Body of pancreas (tissue), 4 donors: ENCODE results near the gene RCAN2. TPM values are rescaled to one million over a fixed set of nuclear protein-coding genes. Genes with fewer than 3 reads are reported as not detected.

Experiments
- ATAC-seq: fragments of 150-250 bp; one replicate; pipeline ENCODE4 v1.9.1; 2016
- DNase-seq, 4 donors: peaks; one replicate each; pipeline ENCODE4 v3.0.0-alpha.2; 2019
- H3K27ac ChIP-seq, 4 donors: fragments of 200-600 bp; sonication (generic); 1 replicate in 3 of 4; 2 replicates in 1 of 4; pipeline versions ENCODE4 v1.5.1 to v1.6.1; 2016 to 2019; ENCODE audit warnings: mild to moderate bottlenecking in 1 of 4, mixed read lengths in 1 of 4, moderate library complexity in 1 of 4
- H3K27me3 ChIP-seq, 2 donors: fragments of 200-600 bp; sonication (generic); one replicate each; pipeline ENCODE4 v1.6.0; 2016; ENCODE audit warnings: mild to moderate bottlenecking in 1 of 2
- H3K36me3 ChIP-seq, 2 donors: fragments of 200-600 bp; sonication (generic); replicated peaks in 1 of 2; 2 replicates each; pipeline ENCODE4 v1.5.1; 2016; ENCODE audit warnings: low read depth in 2 of 2; ENCODE audit not compliant: insufficient read depth in 1 of 2
- H3K4me1 ChIP-seq: fragments of 200-600 bp; sonication (generic); one replicate; pipeline ENCODE4 v1.6.0; 2016
- H3K4me3 ChIP-seq, 2 donors: fragments of 200-600 bp; sonication (generic); 1 replicate in 1 of 2; 2 replicates in 1 of 2; pipeline ENCODE4 v1.5.1; 2016 to 2019
- H3K9me3 ChIP-seq, 3 donors: fragments of 200-600 bp; sonication (generic); 1 replicate in 2 of 3; 2 replicates in 1 of 3; pipeline ENCODE4 v1.5.1; 2016
- CTCF ChIP-seq, 7 experiments: fragments of 450-650 bp in 4 of 7; fragments of 200-600 bp in 3 of 7; sonication (generic) in 3 of 7; IDR thresholded peaks; one replicate each; pipeline ENCODE4 v1.5.1; 2016 to 2019; ENCODE audit warnings: antibody characterized with exemption in 7 of 7
- POLR2A ChIP-seq, 3 donors: fragments of 450-650 bp; IDR thresholded peaks; one replicate each; pipeline ENCODE4 v1.6.1; 2016; ENCODE audit warnings: antibody characterized with exemption in 3 of 3, mild to moderate bottlenecking in 2 of 3
- WGBS, 2 donors: methylation state at CpG; one replicate each; pipeline ENCODE4 v1.1.5; 2017; 5-methylcytosine and 5-hydroxymethylcytosine counted together
- intact Hi-C: fragments of 100-400 bp; cut with DNase I; formaldehyde crosslinking; loops from one replicate; pipeline ENCODE4 v1.15.1; 2023
- total RNA-seq, 2 donors: library from RNA; depleted of rRNA; stranded (reverse); fragments of >200 nt; gene quantifications; one replicate each; pipeline ENCODE4 v1.1.0, GENCODE V29; 2016

Gene RCAN2
- total RNA-seq, 2 donors from 2014 or later: 5.3 to 6.5 TPM

GRCh38 chr6:46353528-46353927, 137.7 kb downstream of the RCAN2 start:
- H3K9me3 ChIP-seq: no peaks in the 10 kb centered on the region
- no peaks in the 10 kb centered on the region for H3K27me3 ChIP-seq
- H3K4me1 ChIP-seq: no peaks in the 10 kb centered on the region
- no peak for TF ChIP-seq CTCF (IDR thresholded peaks at IDR 0.05)
- no peak for TF ChIP-seq POLR2A (IDR thresholded peaks at IDR 0.05)
- no peak overlapping the region for H3K4me3 ChIP-seq
- no peak for DNase-seq
- WGBS, 2 donors: 50 to 57% methylated on average over 3 of the region's 3 CpGs
- H3K36me3 ChIP-seq: no peaks in the 10 kb centered on the region
- H3K27ac ChIP-seq: peak overlapping the region in 2 of 4 donors; percentile 8 to 53
- peak; percentile 32 for ATAC-seq
- intact Hi-C loops: no loop called here

- Histone ChIP-seq H3K27ac (peak overlapping the region in 3 of 4 donors; percentile 5 to 53 (median 8)), H3K4me3 (no peak overlapping the region), H3K27me3 (no peaks in the 10 kb centered on the region), H3K36me3 (no peaks in the 10 kb centered on the region), H3K4me1 (no peaks in the 10 kb centered on the region), H3K9me3 (no peaks in the 10 kb centered on the region)
- intact Hi-C loops: no loop called here
- TF ChIP-seq POLR2A (IDR thresholded peaks at IDR 0.05) (no peak), CTCF (IDR thresholded peaks at IDR 0.05) (no peak)
- peak in 3 of 4 donors; percentile 13 to 20 (median 15) for DNase-seq
- WGBS, 2 donors: 87 to 93% methylated on average over 2 of the region's 2 CpGs
- peak; percentile 39 for ATAC-seq
Observed at GRCh38 chr6:46352541-46353268, 138.5 kb downstream of the RCAN2 start.

GRCh38 chr6:46350714-46351113, 140.5 kb downstream of the RCAN2 start:
- Histone ChIP-seq H3K4me1 (no peaks in the 10 kb centered on the region), H3K4me3 (no peak overlapping the region), H3K9me3 (no peaks in the 10 kb centered on the region), H3K27me3 (no peaks in the 10 kb centered on the region), H3K36me3 (no peaks in the 10 kb centered on the region), H3K27ac (no peak overlapping the region)
- WGBS, 2 donors: 0 to 23% methylated on average over 1 of the region's 1 CpG
- no peak for ATAC-seq
- no peak for DNase-seq
- no peak for TF ChIP-seq CTCF (IDR thresholded peaks at IDR 0.05)
- TF ChIP-seq POLR2A (IDR thresholded peaks at IDR 0.05): no peak
- intact Hi-C loops: no loop called here

- Histone ChIP-seq H3K4me3 (no peak overlapping the region), H3K4me1 (no peaks in the 10 kb centered on the region), H3K36me3 (no peaks in the 10 kb centered on the region), H3K27ac (peak overlapping the region in 1 of 4 donors; percentile 36), H3K9me3 (no peaks in the 10 kb centered on the region), H3K27me3 (no peaks in the 10 kb centered on the region)
- intact Hi-C loops: no loop called here
- ATAC-seq (no peak), DNase-seq (no peak)
- TF ChIP-seq CTCF (IDR thresholded peaks at IDR 0.05) (no peak), POLR2A (IDR thresholded peaks at IDR 0.05) (no peak)
- 60 to 65% methylated on average over 3 of the region's 3 CpGs for WGBS, 2 donors
Observed at GRCh38 chr6:46347669-46348068, 143.6 kb downstream of the RCAN2 start.

GRCh38 chr6:46340246-46340645, 151.0 kb downstream of the RCAN2 start:
- intact Hi-C loops: no loop called here
- H3K27ac ChIP-seq: no peak overlapping the region
- H3K4me3 ChIP-seq: no peak overlapping the region

More at GRCh38 chr6:46340246-46340645, 151.0 kb downstream of the RCAN2 start:
- ATAC-seq: no peak
- 91 to 94% methylated on average over 2 of the region's 2 CpGs for WGBS, 2 donors
- no peaks in the 10 kb centered on the region for H3K4me1 ChIP-seq
- TF ChIP-seq POLR2A (IDR thresholded peaks at IDR 0.05) (no peak), CTCF (IDR thresholded peaks at IDR 0.05) (no peak)
- H3K27me3 ChIP-seq: no peaks in the 10 kb centered on the region
- H3K9me3 ChIP-seq: no peaks in the 10 kb centered on the region
- no peaks in the 10 kb centered on the region for H3K36me3 ChIP-seq
- DNase-seq: no peak
